GM21447 (cell line): Measurements from ENCODE around the gene GAB1.

Experiments used
- ATAC-seq: cut with Tn5 transposase; IDR thresholded peaks from one replicate; pipeline ENCODE4 v1.9.1; 2021; ENCODE audit not compliant: unreplicated experiment

GAB1 gene

DNA sequence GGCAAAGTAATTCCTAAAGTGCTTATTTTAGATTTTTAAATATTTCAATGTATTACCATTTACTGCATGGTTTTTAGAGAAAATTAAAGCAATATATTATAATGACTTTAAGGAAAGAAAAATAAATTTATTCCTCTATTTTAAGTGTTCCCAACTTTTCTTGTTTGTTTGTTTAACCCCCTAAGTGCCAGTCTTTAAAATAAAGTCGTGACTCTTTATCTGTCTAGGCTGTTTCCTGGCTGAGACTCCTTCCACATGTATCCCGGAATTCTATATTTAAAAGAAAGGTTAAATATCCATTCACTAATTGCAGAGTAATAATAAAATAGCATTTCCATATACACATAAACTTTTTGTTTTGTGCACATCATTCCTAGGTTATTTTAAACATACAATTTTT is 71.2 kb downstream of the GAB1 start:
- ATAC-seq = no peak

DNA sequence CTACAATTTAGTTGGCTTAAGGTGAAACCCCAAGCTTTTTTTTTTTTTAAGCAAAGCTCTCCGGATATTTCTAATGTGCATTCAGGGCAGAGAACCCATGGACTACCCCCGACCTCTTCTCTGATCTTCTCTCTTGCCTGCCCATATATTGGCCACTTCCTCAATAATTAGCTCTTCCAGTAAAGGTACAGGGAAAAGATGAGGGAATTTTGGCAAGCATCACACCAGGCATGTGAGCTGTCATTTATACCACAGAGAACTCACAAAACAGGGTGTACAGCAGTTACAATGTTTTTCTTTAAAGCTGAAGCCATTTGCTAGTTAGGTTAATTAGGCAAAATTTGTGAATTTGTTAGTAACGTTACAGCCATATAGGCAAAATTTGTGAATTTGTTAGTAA is 73.3 kb downstream of the GAB1 start:
- no peak for ATAC-seq

DNA sequence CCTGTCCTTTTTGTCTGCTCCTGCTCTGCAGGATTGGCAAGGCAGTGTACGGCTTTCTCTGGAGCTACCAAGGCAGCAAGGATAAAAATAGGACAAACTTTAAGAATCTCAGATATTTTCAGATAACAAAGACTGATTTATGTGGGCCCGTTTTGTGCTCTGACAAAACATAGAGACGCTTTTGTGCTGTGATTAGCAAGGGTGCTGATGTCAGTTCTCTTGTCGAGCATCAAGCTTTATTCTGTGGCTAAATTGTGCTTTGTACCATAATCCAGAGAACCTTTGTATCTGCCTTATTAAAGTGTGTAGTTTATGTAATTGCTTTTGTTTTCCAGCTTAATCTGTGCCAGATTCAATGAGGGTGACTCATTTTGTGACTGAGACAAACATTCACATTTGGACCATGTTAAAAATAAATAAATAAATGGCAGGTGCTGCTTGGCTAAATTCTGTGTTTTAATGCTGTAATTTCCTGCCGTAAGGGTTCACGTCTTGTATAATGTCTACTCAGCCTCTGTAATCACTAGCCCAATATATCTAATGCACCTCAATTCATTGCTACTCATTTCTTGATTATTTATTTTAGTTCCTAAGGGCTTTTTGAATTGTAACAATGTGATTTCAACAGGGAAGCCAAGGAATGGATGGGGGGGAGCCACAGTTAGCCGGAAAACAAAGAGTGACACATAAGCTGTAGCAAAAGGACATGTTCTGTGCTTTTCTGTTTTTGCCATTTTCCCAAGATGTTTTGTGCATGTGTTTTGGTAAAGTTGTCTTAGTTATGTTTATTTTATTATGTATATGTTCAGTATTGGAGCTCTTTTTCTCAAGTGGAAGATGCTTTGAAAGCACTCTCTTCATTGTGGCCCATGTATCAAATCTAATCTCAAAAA is 75.1 kb downstream of the GAB1 start:
- no peak for ATAC-seq

DNA sequence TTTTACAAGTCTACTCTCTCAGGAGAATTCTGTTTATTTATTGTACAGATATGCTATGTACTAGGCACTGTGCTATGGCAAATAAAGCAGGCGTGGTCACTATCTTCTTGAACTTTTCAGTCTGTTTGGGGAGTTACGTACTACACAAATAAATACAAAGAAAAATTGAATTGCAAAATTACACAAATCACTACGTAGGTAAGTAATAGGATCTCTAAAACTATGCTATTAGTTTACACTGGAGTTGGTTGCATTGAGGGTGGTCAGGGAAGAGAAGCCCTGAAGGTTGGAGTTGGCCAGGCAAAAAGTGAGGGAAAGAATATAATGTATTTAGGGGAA is 75.7 kb downstream of the GAB1 start:
- no peak for ATAC-seq

DNA sequence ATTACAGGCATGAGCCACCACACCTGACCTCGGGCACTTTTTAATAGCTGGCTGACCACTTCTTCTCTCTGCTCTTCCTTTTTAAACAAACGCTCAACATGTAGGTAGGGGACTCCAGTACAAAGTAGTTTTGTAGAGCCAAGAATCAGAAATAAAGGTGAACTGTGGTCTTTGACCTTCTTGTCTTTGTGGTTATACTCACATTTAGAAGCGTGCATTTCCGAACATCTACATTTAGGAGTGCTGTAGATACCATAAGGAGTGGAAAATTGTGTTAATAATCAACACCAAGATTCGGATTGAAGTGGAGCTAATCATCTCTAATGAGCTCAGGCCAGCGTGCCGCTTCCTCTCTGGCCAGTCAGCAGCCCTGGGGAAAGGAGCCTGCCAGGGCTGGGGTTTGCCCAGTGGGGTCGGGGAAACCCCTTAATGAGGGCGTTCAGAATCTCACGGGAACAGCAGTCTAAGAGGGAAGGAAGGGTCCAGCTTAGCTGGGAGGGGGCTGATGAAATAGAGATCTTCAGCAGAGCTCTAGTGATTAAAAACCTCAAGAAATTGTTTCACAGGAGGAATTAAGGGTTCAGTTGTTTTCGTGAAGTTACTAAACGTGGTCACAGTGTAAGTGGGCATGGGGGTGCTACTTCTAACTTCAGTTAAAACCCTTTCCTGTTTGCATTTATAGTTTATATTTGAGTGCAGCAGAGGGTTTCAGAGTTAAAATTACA is 81.2 kb downstream of the GAB1 start:
- ATAC-seq = peak; percentile 92

DNA sequence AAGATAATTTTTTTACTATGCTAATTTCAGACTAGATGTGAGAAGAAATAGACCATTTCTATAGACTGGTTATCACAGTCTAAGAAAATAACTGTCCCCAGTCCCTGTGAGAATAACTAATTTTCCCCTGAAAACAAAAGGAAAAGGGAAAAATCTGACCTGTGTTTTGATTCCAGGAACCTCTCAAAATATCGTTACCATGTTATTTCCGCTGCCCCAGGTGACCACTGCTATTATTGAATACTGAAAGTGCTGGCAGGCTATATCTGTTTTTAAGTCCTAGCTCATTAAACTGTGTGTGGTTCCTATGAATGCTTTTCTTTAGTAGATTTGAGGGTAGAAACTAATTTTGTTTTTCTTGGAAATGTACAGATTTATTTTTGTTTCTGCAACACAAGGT is 83.6 kb downstream of the GAB1 start:
- no peak for ATAC-seq

DNA sequence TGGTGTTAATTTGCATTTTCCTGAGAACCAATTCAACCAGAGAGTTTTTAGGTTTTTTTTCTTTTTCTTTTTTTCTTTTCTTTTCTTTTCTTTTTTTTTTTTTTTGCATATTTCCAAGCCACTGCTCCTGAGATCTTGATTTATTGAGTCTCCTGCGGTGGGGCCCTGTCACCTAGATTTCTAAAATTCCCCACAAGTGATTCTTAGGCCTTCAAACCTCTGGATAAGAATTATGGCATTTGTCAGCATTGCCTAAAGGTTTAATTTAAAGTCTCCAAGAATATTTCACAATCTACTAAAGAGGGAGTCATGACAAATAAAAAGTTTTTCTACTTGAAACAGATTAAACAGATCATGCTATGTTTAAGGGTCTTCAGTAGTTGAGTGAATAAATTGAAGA is 84.9 kb downstream of the GAB1 start:
- no peak for ATAC-seq

DNA sequence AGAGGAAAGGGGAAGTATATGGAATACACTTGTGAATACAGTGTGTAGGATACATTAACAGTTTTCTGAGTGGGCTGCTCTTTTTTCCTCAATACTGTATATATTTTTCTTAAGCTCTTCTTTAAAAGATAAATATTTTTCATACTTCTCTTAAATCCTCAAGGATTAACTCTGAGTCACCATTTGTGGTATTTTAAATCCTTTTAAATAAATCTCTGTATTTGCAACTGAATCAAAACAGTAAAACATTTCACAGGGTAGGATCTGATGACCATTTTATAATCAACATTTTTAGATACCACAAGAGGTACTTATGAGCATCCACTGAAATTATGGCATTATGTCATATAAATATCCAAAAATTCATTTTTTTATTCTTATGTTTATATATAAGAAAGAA is 87.6 kb downstream of the GAB1 start:
- ATAC-seq = no peak

DNA sequence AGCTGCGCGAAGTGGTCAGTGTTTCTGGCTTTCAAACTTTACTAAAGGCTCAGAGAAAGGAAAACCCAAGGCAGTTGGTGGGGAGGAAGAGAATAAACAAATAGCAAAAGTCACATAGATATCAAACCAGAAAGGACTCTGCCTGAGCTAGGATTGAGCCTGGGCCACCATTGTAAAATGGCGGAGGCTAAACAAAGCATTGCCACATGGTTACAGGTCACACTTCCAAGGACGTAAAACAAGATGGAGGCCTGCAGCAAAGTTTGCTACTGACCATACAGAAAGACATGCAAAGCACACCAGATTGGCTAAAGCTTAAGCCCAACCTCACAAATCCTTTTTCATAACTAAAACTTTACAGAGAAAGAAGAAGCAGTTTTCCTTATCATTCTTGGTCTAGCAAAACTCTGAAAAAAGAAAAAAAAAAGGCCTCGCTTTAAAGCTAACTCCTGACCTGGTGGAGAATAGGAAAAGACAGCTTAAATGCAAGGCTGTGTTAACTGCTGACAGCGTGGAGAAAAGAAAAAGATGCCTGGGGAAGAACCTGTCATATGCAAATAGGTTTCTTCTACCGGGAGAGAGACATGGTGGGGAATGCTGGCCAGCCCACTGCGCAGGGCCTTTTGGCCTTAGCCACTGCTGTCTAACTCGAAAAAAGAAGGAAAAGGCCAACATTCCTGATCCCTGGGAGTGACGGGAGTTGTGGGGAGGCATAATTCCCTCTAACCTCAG is 95.0 kb downstream of the GAB1 start:
- no peak for ATAC-seq

DNA sequence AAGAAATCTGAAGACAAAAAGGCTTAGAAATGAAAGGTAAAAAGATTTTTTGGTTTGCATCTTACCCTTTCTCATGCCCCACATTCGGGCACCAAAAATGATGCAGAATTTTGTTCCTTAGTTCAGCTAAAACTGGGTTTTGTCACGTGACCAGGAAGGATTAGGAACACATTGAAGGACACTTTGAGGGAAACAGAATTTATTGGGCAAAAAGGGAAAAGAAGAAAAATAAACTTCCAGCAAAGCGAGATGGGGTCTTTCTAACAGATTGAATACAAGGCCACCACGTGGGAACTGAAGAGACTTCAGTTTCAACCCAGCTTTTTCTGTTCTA is 95.5 kb downstream of the GAB1 start:
- ATAC-seq = no peak

DNA sequence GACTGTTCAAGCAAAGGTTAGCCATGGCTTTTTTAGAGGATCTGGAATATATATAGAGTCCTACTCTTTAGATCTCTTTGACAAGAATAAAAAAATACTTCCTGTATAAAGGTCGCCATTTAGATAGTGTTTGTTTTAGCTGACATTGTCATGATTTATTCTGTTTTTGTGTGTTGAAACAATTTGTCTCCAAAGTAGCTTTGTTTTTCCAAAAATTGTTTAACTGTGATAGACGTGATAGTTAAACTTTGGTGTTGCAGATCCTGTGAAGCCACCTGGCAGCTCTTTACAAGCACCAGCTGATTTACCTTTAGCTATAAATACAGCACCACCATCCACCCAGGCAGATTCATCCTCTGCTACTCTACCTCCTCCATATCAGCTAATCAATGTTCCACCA is 96.6 kb downstream of the GAB1 start:
- no peak for ATAC-seq

DNA sequence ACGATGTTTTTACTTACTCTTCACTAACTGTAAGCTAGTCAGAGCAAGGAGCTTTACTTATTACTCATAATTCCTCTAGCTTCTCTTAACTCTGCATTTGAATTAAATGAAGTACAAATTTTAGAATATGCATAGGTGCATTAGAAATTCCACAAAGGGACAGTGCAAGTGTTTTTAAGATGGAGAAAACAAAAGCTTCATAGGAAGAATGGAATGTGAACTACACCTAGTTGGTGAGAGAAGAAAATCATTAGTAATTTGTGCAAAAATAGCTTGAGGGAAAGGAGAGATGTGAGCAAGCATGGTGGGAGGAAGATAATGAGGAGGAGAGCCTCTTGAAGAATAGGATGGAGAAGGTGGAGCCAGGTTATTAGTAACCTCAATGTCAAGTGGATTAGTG is 99.3 kb downstream of the GAB1 start:
- no peak for ATAC-seq

DNA sequence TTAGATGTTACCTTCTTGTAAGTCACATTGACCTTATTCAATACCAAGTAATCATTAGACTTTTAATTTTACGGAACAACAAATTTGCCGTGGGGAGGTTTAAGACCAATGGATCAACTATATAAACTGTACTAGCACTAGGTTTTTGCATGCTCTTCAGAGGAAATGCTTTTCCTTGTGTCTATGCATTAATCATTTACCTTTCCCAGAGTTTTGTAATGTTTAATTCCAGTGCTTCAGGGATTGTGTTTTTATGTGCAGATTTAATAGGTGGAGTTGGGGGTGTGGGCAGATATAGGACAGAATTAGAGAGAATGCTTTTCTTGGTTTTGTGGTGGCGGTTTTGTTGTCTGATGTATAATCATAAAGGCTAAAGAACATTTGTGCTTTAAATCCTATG is 100.8 kb downstream of the GAB1 start:
- no peak for ATAC-seq

DNA sequence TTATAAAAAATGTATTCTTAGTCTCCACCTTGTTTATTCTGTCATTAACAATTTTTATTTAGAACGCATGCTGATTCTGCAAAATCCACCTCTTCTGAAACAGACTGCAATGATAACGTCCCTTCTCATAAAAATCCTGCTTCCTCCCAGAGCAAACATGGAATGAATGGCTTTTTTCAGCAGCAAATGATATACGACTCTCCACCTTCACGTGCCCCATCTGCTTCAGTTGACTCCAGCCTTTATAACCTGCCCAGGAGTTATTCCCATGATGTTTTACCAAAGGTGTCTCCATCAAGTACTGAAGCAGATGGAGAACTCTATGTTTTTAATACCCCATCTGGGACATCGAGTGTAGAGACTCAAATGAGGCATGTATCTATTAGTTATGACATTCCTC is 101.3 kb downstream of the GAB1 start:
- ATAC-seq = no peak

DNA sequence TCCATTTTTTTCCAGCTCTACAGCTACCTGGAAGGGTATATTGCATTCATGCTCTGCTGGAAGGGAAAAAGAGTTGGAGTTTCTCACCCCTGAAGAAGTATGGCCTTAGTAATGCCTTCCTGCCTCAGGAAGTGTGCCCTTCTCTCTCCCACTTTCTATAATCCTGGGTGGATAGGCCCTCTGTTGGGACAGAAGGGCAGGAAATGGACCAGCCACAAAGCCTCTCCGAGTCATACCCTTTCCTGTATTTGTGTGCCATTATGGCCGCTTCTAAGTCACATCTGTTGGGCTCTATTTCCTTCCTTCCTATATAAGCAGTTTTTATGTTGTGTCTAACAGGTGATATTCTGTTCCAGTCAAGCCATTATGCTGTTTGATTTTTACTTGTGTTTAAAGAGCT is 102.0 kb downstream of the GAB1 start:
- ATAC-seq = no peak

DNA sequence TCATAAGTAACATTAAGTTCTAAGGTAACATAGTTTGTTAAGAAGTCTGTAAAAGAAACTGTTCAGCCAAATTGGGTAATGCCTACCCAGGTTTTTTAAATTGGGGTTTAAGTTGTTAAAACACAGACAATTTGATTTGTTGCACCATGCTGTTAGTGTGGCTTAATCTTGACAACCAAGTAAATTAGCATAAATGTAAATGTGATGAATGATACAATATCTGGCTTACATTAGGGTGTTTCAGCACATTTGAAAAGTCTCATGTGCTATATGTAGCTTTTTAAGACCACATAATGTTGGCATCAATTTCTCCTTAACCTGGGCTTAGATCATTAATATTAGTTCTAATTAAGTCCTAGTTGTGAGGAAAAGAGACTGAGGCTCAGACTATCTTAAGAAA is 104.4 kb downstream of the GAB1 start:
- no peak for ATAC-seq

DNA sequence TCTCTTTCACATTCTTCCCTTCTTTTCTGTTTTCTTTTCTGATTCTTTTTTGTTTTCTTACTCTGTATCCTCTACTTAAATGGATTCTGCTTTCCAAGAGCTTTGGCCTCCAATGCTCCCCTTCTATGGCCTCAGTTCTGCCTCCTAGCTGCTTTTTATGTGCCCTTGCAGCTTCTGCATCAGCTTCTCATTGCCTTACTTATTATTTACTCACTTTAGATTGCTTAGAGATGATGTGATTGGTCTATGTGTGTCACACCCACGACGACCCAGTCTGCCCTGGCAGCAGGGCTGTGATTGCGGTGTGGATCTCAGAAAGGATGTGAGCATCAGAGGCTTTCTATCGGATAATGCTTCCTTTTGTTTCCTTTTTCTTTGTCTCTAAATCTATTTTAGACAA is 105.0 kb downstream of the GAB1 start:
- no peak for ATAC-seq

DNA sequence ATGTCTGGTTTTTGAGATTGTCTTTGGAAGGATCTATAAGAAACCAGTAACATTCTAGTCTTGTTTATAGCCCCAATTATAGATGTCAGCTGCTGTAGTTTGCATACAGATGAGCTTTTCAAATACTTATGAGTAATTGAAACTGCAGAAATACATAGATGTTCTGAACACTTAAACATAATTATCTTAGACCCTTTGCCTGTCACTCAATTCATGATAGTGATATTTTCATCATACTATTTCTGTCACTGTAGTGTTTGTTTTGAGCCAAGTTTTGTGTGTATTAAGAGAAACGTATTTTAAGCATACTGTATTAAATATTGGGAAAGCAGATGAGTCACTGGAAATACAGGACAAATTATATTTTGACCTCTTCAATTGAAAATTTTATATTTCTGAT is 107.1 kb downstream of the GAB1 start:
- ATAC-seq = no peak

DNA sequence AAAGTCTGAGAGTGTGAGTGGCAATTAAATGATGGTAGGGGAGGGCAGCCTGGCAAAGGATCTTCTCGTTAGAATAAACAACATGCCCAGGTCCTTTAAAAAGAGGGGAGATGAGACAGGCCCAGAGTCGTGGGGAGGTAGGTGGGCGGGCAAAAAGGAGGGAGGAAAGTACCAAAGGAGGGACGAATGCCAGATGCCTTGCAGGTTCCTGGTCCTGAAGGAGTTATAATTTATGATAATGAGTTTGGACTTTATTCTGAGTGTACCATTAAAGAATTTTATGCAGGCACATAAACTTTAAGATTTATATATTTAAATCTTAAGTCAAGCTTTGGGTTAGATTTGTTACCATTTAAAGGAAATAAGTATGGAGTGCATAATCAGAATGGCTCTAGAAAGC is 114.5 kb downstream of the GAB1 start:
- ATAC-seq = no peak

DNA sequence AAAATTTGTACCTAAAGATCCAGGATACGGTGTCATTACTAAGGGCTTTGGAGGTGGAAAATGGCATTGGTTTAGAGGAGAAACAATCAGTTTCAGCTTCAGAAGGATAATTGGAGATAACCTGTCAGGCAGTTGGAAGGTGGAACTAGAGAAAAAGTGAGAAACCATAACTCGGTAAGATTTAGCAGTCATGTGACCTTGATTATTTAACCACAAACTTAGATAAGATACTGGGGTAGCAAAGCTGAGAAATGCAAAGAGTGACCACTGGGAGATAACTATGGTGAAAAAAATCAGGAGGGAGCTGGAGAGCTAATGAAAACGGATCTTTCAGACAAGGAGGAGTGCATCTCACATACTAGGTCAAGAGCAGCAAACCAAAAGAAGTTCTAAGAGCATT is 118.5 kb downstream of the GAB1 start:
- ATAC-seq = no peak

DNA sequence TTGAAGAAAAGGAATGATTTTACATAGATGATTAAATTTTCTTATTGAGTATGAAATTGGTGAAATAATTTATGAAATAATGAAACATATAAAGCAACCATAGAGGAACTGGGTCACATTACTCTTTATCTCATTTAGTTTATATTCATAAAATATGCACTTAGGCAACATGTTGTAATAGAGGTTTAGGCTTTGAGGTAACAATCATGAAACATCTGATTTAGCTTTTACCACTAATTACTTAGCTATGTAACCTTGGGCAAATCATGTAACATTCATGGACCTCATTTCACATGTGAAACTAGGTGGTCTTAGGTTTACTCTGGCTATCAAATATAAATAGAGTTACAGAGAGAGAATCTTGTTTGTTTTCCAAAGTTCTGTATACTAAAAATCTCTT is 122.3 kb downstream of the GAB1 start:
- ATAC-seq = no peak
